Endothelial cell (in vitro differentiated cells): ENCODE data around the gene PALD1. TPM values are rescaled to one million over a fixed set of nuclear protein-coding genes. Genes with fewer than 3 reads are reported as not detected.

Source experiments
- DNase-seq: peaks from one replicate; pipeline ENCODE4 v3.0.0; 2021; ENCODE audit warnings: low spot score
- H3K27ac Mint-ChIP-seq: one replicate; pipeline ENCODE4 v1.8.0; 2021; ENCODE audit warnings: mixed read lengths, inconsistent platforms; ENCODE audit not compliant: unreplicated experiment
- H3K27me3 Mint-ChIP-seq: one replicate; pipeline ENCODE4 v1.8.0; 2021; ENCODE audit warnings: mild to moderate bottlenecking, moderate library complexity, mixed read lengths, inconsistent platforms; ENCODE audit not compliant: unreplicated experiment
- H3K36me3 Mint-ChIP-seq: one replicate; pipeline ENCODE4 v1.8.0; 2021; ENCODE audit warnings: mild to moderate bottlenecking, low read depth, mixed read lengths, inconsistent platforms; ENCODE audit not compliant: unreplicated experiment
- H3K4me1 Mint-ChIP-seq: one replicate; pipeline ENCODE4 v1.8.0; 2021; ENCODE audit warnings: mild to moderate bottlenecking, mixed read lengths, inconsistent platforms; ENCODE audit not compliant: unreplicated experiment
- H3K4me3 Mint-ChIP-seq: one replicate; pipeline ENCODE4 v1.8.0; 2021; ENCODE audit warnings: mild to moderate bottlenecking, mixed read lengths, inconsistent platforms; ENCODE audit not compliant: unreplicated experiment
- H3K9me3 Mint-ChIP-seq: one replicate; pipeline ENCODE4 v1.8.0; 2021; ENCODE audit warnings: mixed read lengths, inconsistent platforms; ENCODE audit not compliant: unreplicated experiment
- CTCF ChIP-seq: fragments of 200-600 bp; sonication (generic); IDR thresholded peaks from one replicate; pipeline ENCODE4 v1.5.0; 2021; ENCODE audit warnings: antibody characterized with exemption; ENCODE audit not compliant: unreplicated experiment
- total RNA-seq: library from RNA; stranded (reverse); fragmentation: NEBNext Ultra II Directional; extraction: Animal tissue kit (Norgen Biotek cat#: 25700); gene quantifications from one replicate; pipeline ENCODE4 v1.2.1, GENCODE V29; 2021; ENCODE audit not compliant: unreplicated experiment

PALD1 gene
- total RNA-seq, 1 donor from 2014 or later = 166 TPM

- peaks cover 30% of the 10 kb centered on the region for H3K27me3 Mint-ChIP-seq
- peak overlapping the region; percentile 77 for H3K4me3 Mint-ChIP-seq
- DNase-seq = peak; percentile 50
- peaks cover 42% of the 10 kb centered on the region for H3K4me1 Mint-ChIP-seq
- peak; percentile 52 for TF ChIP-seq CTCF
- no peaks in the 10 kb centered on the region for H3K9me3 Mint-ChIP-seq
- peaks cover 40% of the 10 kb centered on the region for H3K36me3 Mint-ChIP-seq
- peak overlapping the region; percentile 68 for H3K27ac Mint-ChIP-seq
These were observed 80.6 kb downstream of the PALD1 start for GRCh38 chr10:70558871-70559810.

- no peaks in the 10 kb centered on the region for H3K9me3 Mint-ChIP-seq
- H3K4me1 Mint-ChIP-seq = peaks cover 42% of the 10 kb centered on the region
- TF ChIP-seq CTCF = no peak
- H3K4me3 Mint-ChIP-seq = peak overlapping the region; percentile 76
- peaks cover 29% of the 10 kb centered on the region for H3K27me3 Mint-ChIP-seq
- no peak overlapping the region for H3K27ac Mint-ChIP-seq
- H3K36me3 Mint-ChIP-seq = peaks cover 40% of the 10 kb centered on the region
- no peak for DNase-seq
These were observed 81.3 kb downstream of the PALD1 start for GRCh38 chr10:70559861-70560260.

- TF ChIP-seq CTCF = no peak
- Mint-ChIP-seq H3K9me3 (no peaks in the 10 kb centered on the region), H3K36me3 (peaks cover 40% of the 10 kb centered on the region), H3K4me1 (peaks cover 46% of the 10 kb centered on the region), H3K27me3 (peaks cover 30% of the 10 kb centered on the region), H3K4me3 (no peak overlapping the region), H3K27ac (no peak overlapping the region)
- DNase-seq = no peak
These were observed 82.0 kb downstream of the PALD1 start for GRCh38 chr10:70560511-70560941.

GRCh38 chr10:70561070-70561469, 82.5 kb downstream of the PALD1 start:
- Mint-ChIP-seq H3K4me1 (peaks cover 46% of the 10 kb centered on the region), H3K4me3 (no peak overlapping the region), H3K27ac (no peak overlapping the region), H3K36me3 (peaks cover 39% of the 10 kb centered on the region), H3K27me3 (peaks cover 31% of the 10 kb centered on the region), H3K9me3 (no peaks in the 10 kb centered on the region)
- DNase-seq = no peak
- TF ChIP-seq CTCF = no peak

GRCh38 chr10:70561558-70561957, 83.0 kb downstream of the PALD1 start:
- Mint-ChIP-seq H3K27me3 (peaks cover 35% of the 10 kb centered on the region), H3K27ac (no peak overlapping the region), H3K9me3 (no peaks in the 10 kb centered on the region), H3K36me3 (peaks cover 37% of the 10 kb centered on the region), H3K4me1 (peaks cover 46% of the 10 kb centered on the region), H3K4me3 (no peak overlapping the region)
- DNase-seq = no peak
- no peak for TF ChIP-seq CTCF
